ENCODE data around the gene MPP2.

Gene MPP2

GRCh38 chr17:43878260-43879175 is 28.8 kb downstream of the MPP2 start:
- Histone ChIP-seq H3K36me3 (ENCODE audit: low read depth) (no peaks in the 10 kb centered on the region), H3K4me3 (ENCODE audit: severe bottlenecking) (no peak overlapping the region), H3K9me3 (ENCODE audit: severe bottlenecking) (no peaks in the 10 kb centered on the region), H3K27me3 (ENCODE audit: insufficient read depth, poor library complexity, severe bottlenecking) (no peaks in the 10 kb centered on the region), H3K4me1 (ENCODE audit: insufficient read depth, poor library complexity, severe bottlenecking) (no peaks in the 10 kb centered on the region), H3K27ac (ENCODE audit: poor library complexity, severe bottlenecking) (no peak overlapping the region)
- TF ChIP-seq CTCF (IDR thresholded peaks at IDR 0.05; ENCODE audit: poor library complexity, severe bottlenecking): peak; percentile 96
- peak; percentile 90 for ATAC-seq (ENCODE audit: low read depth)
- no peak for DNase-seq (ENCODE audit: low spot score)

GRCh38 chr17:43877451-43878155 is 29.7 kb downstream of the MPP2 start:
- DNase-seq (ENCODE audit: low spot score): no peak
- Histone ChIP-seq H3K27me3 (ENCODE audit: insufficient read depth, poor library complexity, severe bottlenecking) (no peaks in the 10 kb centered on the region), H3K4me3 (ENCODE audit: severe bottlenecking) (no peak overlapping the region), H3K36me3 (ENCODE audit: low read depth) (no peaks in the 10 kb centered on the region), H3K9me3 (ENCODE audit: severe bottlenecking) (no peaks in the 10 kb centered on the region), H3K27ac (ENCODE audit: poor library complexity, severe bottlenecking) (no peak overlapping the region), H3K4me1 (ENCODE audit: insufficient read depth, poor library complexity, severe bottlenecking) (no peaks in the 10 kb centered on the region)
- ATAC-seq (ENCODE audit: low read depth): no peak
- no peak for TF ChIP-seq CTCF (IDR thresholded peaks at IDR 0.05; ENCODE audit: poor library complexity, severe bottlenecking)

- Histone ChIP-seq H3K4me1 (ENCODE audit: insufficient read depth, poor library complexity, severe bottlenecking) (peaks cover 2% of the 10 kb centered on the region), H3K27ac (ENCODE audit: poor library complexity, severe bottlenecking) (no peak overlapping the region), H3K9me3 (ENCODE audit: severe bottlenecking) (no peaks in the 10 kb centered on the region), H3K36me3 (ENCODE audit: low read depth) (no peaks in the 10 kb centered on the region), H3K4me3 (ENCODE audit: severe bottlenecking) (no peak overlapping the region), H3K27me3 (ENCODE audit: insufficient read depth, poor library complexity, severe bottlenecking) (no peaks in the 10 kb centered on the region)
- DNase-seq (ENCODE audit: low spot score): no peak
- TF ChIP-seq CTCF (IDR thresholded peaks at IDR 0.05; ENCODE audit: poor library complexity, severe bottlenecking): no peak
- ATAC-seq (ENCODE audit: low read depth): no peak
Measured at GRCh38 chr17:43877031-43877430, 30.3 kb downstream of the MPP2 start.

- Histone ChIP-seq H3K27me3 (ENCODE audit: insufficient read depth, poor library complexity, severe bottlenecking) (no peaks in the 10 kb centered on the region), H3K4me1 (ENCODE audit: insufficient read depth, poor library complexity, severe bottlenecking) (peaks cover 2% of the 10 kb centered on the region), H3K4me3 (ENCODE audit: severe bottlenecking) (no peak overlapping the region), H3K9me3 (ENCODE audit: severe bottlenecking) (no peaks in the 10 kb centered on the region), H3K27ac (ENCODE audit: poor library complexity, severe bottlenecking) (no peak overlapping the region), H3K36me3 (ENCODE audit: low read depth) (no peaks in the 10 kb centered on the region)
- no peak for ATAC-seq (ENCODE audit: low read depth)
- no peak for TF ChIP-seq CTCF (IDR thresholded peaks at IDR 0.05; ENCODE audit: poor library complexity, severe bottlenecking)
- DNase-seq (ENCODE audit: low spot score): no peak
Measured at GRCh38 chr17:43875476-43876147, 31.7 kb downstream of the MPP2 start.

Measured in RWPE2 (cell line).